ENCODE results near the gene KCNK16.

DNA sequence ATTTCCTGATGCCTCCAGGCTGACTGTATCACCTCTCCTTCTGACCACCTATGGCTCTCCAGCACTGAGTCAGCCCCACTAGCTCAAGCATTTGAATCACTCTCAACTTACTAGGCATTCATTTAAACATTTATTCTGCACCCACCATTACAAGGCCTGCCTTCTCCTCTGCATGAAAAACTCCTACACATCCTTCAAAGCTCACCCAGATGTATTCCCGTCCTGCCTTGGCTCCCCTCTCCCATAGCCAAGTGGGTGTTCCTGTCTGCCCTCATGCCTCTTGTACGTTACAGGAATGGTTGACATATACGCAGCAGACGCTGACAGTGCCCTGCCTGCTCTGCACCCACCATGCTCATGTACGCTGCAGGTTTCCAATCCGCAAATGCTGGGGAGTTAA lies 29.9 kb downstream of the KCNK16 start:
- TF ChIP-seq, protein P1, sequence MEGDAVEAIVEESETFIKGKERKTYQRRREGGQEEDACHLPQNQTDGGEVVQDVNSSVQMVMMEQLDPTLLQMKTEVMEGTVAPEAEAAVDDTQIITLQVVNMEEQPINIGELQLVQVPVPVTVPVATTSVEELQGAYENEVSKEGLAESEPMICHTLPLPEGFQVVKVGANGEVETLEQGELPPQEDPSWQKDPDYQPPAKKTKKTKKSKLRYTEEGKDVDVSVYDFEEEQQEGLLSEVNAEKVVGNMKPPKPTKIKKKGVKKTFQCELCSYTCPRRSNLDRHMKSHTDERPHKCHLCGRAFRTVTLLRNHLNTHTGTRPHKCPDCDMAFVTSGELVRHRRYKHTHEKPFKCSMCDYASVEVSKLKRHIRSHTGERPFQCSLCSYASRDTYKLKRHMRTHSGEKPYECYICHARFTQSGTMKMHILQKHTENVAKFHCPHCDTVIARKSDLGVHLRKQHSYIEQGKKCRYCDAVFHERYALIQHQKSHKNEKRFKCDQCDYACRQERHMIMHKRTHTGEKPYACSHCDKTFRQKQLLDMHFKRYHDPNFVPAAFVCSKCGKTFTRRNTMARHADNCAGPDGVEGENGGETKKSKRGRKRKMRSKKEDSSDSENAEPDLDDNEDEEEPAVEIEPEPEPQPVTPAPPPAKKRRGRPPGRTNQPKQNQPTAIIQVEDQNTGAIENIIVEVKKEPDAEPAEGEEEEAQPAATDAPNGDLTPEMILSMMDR (conservative IDR thresholded peaks at IDR 0.05; ENCODE audit: low read length): no peak
- no peak for TF ChIP-seq EZH2phosphoT487 (IDR thresholded peaks at IDR 0.05; ENCODE audit: borderline replicate concordance)

Measured in Loucy (cell line).